ENCODE results near the gene CBX6. TPM values are rescaled to one million over a fixed set of nuclear protein-coding genes. Genes with fewer than 3 reads are reported as not detected.

CBX6 gene
- total and polyA plus RNA-seq, 3 donors from 2014 or later, result 18.7 to 33.1 (median 30.1) TPM

DNA sequence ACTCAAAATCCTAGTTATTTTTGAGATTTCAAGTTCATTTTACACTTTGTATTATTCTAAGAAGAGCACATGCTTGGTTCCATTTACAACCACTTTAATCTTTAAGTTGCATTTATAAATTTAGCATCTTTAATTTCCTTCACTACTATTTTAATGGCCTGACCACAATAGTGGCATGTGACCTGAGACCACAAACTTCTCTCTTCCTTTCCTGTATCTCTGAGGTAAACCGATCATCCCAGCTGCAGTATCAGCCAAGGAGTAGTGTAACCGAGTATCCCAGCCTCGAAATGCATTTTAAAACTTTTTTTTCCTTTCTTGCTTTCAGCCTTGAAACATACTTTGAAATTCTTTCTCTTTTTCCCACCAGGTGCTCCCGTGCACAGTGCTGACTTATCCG, 28.7 kb upstream of the CBX6 start:
- Histone ChIP-seq H3K27me3 (no peaks in the 10 kb centered on the region), H3K4me1 (no peaks in the 10 kb centered on the region), H3K27ac (no peak overlapping the region), H3K36me3 (ENCODE audit: low read depth, missing control alignments) (no peaks in the 10 kb centered on the region), H3K4me3 (no peak overlapping the region), H3K9me3 (no peaks in the 10 kb centered on the region)
- WGBS, 2 donors, result 53 to 69% methylated on average over 5 of the region's 5 CpGs
- no peak for DNase-seq
- TF ChIP-seq POLR2A (IDR thresholded peaks at IDR 0.05), result no peak
- TF ChIP-seq, protein P1, sequence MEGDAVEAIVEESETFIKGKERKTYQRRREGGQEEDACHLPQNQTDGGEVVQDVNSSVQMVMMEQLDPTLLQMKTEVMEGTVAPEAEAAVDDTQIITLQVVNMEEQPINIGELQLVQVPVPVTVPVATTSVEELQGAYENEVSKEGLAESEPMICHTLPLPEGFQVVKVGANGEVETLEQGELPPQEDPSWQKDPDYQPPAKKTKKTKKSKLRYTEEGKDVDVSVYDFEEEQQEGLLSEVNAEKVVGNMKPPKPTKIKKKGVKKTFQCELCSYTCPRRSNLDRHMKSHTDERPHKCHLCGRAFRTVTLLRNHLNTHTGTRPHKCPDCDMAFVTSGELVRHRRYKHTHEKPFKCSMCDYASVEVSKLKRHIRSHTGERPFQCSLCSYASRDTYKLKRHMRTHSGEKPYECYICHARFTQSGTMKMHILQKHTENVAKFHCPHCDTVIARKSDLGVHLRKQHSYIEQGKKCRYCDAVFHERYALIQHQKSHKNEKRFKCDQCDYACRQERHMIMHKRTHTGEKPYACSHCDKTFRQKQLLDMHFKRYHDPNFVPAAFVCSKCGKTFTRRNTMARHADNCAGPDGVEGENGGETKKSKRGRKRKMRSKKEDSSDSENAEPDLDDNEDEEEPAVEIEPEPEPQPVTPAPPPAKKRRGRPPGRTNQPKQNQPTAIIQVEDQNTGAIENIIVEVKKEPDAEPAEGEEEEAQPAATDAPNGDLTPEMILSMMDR (IDR thresholded peaks at IDR 0.05), result no peak
- intact Hi-C loops (cut with DNase I; ENCODE audit: low total_unique reads), result no loop called here

DNA sequence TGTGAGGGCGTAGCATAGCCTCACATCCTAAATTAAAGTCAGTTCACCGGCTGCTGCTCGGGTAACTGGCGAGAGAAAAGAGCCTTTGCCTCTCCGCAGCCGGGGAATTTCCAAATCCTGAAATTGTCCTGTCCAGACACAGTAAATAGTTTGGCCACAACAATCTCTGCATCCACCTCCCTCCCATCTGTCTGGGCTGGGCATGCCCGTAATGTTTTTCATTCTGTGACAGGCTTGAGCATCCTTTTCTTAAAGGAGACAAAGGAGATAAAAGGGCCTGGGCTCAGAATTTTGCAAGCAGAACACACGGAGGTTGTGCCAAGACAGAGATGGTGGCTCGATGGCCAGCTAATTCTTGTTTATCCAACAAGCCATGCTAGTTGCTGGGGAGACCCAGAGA, 19.2 kb upstream of the CBX6 start:
- intact Hi-C loops (cut with DNase I; ENCODE audit: low total_unique reads), result no loop called here

DNA sequence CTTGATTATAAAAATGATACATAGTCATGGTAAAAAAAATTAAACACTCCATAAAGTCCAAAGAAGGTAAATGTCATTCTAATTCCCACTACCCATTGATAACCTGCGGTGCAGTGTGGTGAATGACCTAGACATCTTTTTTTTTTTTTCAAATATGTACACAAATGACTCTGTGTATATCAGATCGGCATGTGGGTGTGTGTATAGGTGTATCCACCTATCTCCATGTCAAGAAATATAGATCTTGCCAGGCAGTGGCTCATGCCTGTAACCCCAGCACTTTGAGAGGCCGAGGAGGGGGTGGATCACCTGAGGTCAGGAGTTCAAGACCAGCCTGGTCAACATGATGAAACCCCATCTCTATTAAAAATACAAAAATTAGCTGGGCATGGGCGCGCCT, 18.4 kb upstream of the CBX6 start:
- no peaks in the 10 kb centered on the region for H3K27me3 ChIP-seq
- H3K36me3 ChIP-seq (ENCODE audit: low read depth, missing control alignments), result no peaks in the 10 kb centered on the region
- TF ChIP-seq POLR2A (IDR thresholded peaks at IDR 0.05), result no peak
- intact Hi-C loops (cut with DNase I; ENCODE audit: low total_unique reads), result no loop called here
- 92 to 95% methylated on average over 5 of the region's 5 CpGs for WGBS, 2 donors
- no peaks in the 10 kb centered on the region for H3K4me1 ChIP-seq
- DNase-seq, result no peak
- H3K4me3 ChIP-seq, result no peak overlapping the region
- no peak overlapping the region for H3K27ac ChIP-seq
- no peaks in the 10 kb centered on the region for H3K9me3 ChIP-seq

More for the DNA sequence above, 19.2 kb upstream of the CBX6 start:
- H3K4me3 ChIP-seq, result no peak overlapping the region
- 80 to 82% methylated on average over 9 of the region's 9 CpGs for WGBS, 2 donors
- no peaks in the 10 kb centered on the region for H3K9me3 ChIP-seq
- no peaks in the 10 kb centered on the region for H3K36me3 ChIP-seq (ENCODE audit: low read depth, missing control alignments)
- DNase-seq, result no peak
- H3K27ac ChIP-seq, result no peak overlapping the region
- TF ChIP-seq, protein P1 (IDR thresholded peaks at IDR 0.05), result no peak
- TF ChIP-seq POLR2A (IDR thresholded peaks at IDR 0.05), result no peak
- H3K4me1 ChIP-seq, result no peaks in the 10 kb centered on the region
- no peaks in the 10 kb centered on the region for H3K27me3 ChIP-seq

DNA sequence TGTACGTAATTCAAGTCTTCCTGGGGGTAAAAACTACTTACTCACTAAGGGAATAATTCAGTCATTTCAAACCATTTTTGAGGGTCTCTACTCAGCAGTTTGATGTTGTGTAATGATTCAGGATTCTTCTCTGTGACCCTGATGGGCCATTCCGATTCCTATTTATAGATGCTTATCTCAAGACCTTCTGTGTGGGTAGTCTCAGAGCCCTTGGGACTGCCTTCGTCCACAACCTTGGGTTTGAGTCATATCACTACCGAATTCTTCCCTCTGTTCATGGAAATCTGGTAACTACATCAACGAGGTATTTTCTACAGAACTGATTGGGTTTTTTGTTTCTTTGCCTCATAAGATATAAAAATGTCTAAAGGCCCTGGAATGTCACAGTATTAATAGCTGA, 14.3 kb upstream of the CBX6 start:
- peaks cover 20% of the 10 kb centered on the region for H3K4me1 ChIP-seq
- no peaks in the 10 kb centered on the region for H3K36me3 ChIP-seq (ENCODE audit: low read depth, missing control alignments)
- H3K27me3 ChIP-seq, result no peaks in the 10 kb centered on the region
- TF ChIP-seq, protein P1 (IDR thresholded peaks at IDR 0.05), result no peak
- no peak for TF ChIP-seq POLR2A (IDR thresholded peaks at IDR 0.05)
- no peak overlapping the region for H3K4me3 ChIP-seq
- intact Hi-C loops (cut with DNase I; ENCODE audit: low total_unique reads), result no loop called here
- no peak overlapping the region for H3K27ac ChIP-seq
- 68 to 77% methylated on average over 5 of the region's 5 CpGs for WGBS, 2 donors
- H3K9me3 ChIP-seq, result no peaks in the 10 kb centered on the region
- DNase-seq, result no peak

DNA sequence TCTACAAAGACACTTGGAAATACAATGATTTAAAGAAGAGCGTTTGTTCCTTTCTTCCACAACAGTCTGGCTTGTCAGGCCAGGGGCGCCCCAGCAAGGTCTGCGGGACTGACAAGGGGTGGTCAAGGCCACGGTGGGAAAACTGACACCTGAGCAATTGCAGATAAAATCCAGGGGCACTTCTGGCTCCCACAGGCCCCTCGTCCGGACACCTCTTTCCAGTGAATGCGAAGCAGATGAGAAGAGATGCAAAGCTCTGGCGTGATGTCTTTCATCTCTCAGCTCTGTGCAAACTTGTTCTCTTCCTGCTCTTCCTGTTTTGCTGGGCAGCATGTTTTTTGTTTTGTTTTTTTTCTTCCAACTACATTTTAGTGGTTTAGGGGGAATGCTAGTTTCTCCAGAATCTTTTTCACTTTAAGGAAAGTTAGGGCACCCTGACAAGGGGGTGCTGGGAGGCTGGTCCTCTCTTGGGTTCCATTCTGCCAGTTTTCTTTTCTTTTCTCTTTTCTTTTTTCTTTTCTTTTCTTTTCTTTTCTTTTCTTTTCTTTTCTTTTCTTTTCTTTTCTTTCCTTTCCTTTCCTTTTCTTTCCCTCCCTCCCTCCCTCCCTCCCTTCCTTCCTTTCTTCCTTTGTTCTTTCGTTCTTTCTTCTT, 11.1 kb upstream of the CBX6 start:
- Histone ChIP-seq H3K4me3 (no peak overlapping the region), H3K9me3 (no peaks in the 10 kb centered on the region), H3K4me1 (peaks cover 24% of the 10 kb centered on the region), H3K27ac (no peak overlapping the region), H3K36me3 (ENCODE audit: low read depth, missing control alignments) (no peaks in the 10 kb centered on the region), H3K27me3 (no peaks in the 10 kb centered on the region)
- DNase-seq, result no peak
- 44 to 50% methylated on average over 9 of the region's 9 CpGs for WGBS, 2 donors
- intact Hi-C loops (cut with DNase I; ENCODE audit: low total_unique reads), result no loop called here
- no peak for TF ChIP-seq POLR2A (IDR thresholded peaks at IDR 0.05)
- TF ChIP-seq, protein P1 (IDR thresholded peaks at IDR 0.05), result no peak
